Natural killer cell (primary cell): ENCODE measurements around the gene PTPRM. TPM values are rescaled to one million over a fixed set of nuclear protein-coding genes. Genes with fewer than 3 reads are reported as not detected.

Experiments
- ATAC-seq, 3 donors: fragments of 150-1000 bp in 2 of 3; fragments of 200-7000 bp in 1 of 3; cut with Tn5 transposase; 1 replicate in 1 of 3; 2 replicates in 2 of 3; pipeline ENCODE4 v1.10.0; 2021; ENCODE audit warnings: mild to moderate bottlenecking in 2 of 3, moderate library complexity in 2 of 3
- DNase-seq, 2 donors: peaks; one replicate each; pipeline versions ENCODE4 v3.0.0 to v3.0.0-alpha.2; 2013 to 2021; ENCODE audit warnings: mixed read lengths in 1 of 2
- H3K27ac ChIP-seq: one replicate; pipeline ENCODE4 v1.5.1; 2013; ENCODE audit warnings: mild to moderate bottlenecking, low read length
- H3K27me3 ChIP-seq: one replicate; pipeline ENCODE4 v1.6.1; 2013; ENCODE audit warnings: low read length; ENCODE audit not compliant: control insufficient read depth, insufficient read depth
- H3K36me3 ChIP-seq: one replicate; pipeline ENCODE4 v1.6.1; 2013; ENCODE audit warnings: low read length; ENCODE audit not compliant: control insufficient read depth, insufficient read depth
- H3K4me1 ChIP-seq: one replicate; pipeline ENCODE4 v1.6.1; 2013; ENCODE audit warnings: low read length; ENCODE audit not compliant: control insufficient read depth, insufficient read depth
- H3K4me3 ChIP-seq: one replicate; pipeline ENCODE4 v1.5.1; 2013; ENCODE audit warnings: low read length
- H3K9me3 ChIP-seq: one replicate; pipeline ENCODE4 v1.6.1; 2013; ENCODE audit warnings: low read length; ENCODE audit not compliant: control insufficient read depth, insufficient read depth
- H3K27ac Mint-ChIP-seq, 2 donors: one replicate each; pipeline ENCODE4 v1.8.0; 2022; ENCODE audit warnings: mild to moderate bottlenecking in 2 of 2, mixed read lengths in 2 of 2, moderate library complexity in 1 of 2
- H3K27me3 Mint-ChIP-seq, 2 donors: one replicate each; pipeline ENCODE4 v1.8.0; 2022; ENCODE audit warnings: low read depth in 2 of 2, mixed read lengths in 2 of 2
- H3K36me3 Mint-ChIP-seq: one replicate; pipeline ENCODE4 v1.8.0; 2022; ENCODE audit warnings: mixed read lengths
- H3K4me1 Mint-ChIP-seq, 2 donors: one replicate each; pipeline ENCODE4 v1.8.0; 2022; ENCODE audit warnings: mixed read lengths in 2 of 2
- H3K4me3 Mint-ChIP-seq: one replicate; pipeline ENCODE4 v1.8.0; 2022; ENCODE audit warnings: mild to moderate bottlenecking, moderate library complexity, mixed read lengths
- H3K9me3 Mint-ChIP-seq, 2 donors: one replicate each; pipeline ENCODE4 v1.8.0; 2022; ENCODE audit warnings: mixed read lengths in 2 of 2
- WGBS: methylation state at CpG from one replicate; pipeline ENCODE4 v1.1.7; 2013; ENCODE audit warnings: missing lambda C conversion rate; ENCODE audit not compliant: insufficient coverage; 5-methylcytosine and 5-hydroxymethylcytosine counted together
- intact Hi-C: fragments of 100-400 bp; cut with micrococcal nuclease; formaldehyde crosslinking; loops from one replicate; pipeline ENCODE4 v1.14.2; 2022
- total RNA-seq, 4 donors: library from RNA; stranded (reverse); fragments of 120-200 nt in 1 of 4; gene quantifications; one replicate each; pipeline versions ENCODE4 v1.2.3 to v1.2.4, GENCODE V29; 2013 to 2022
- TF ChIP-seq, protein P1 (sequence below): fragments of 200-600 bp; IDR thresholded peaks from one replicate; pipeline ENCODE4 v1.8.0; 2022; ENCODE audit warnings: antibody characterized with exemption

Gene PTPRM
- total RNA-seq, 3 donors from 2014 or later (not counting 1 experiment from before 2014, with no cell fraction given) = 5.0 to 13.2 (median 12.1) TPM

GRCh38 chr18:7760967-7761948 is 194.1 kb downstream of the PTPRM start:
- intact Hi-C loops = no loop called here
- Mint-ChIP-seq H3K4me3 (no peak overlapping the region), H3K9me3 (peaks cover 0 to 3% of the 10 kb centered on the region in 2 donors), H3K4me1 (no peaks in the 10 kb centered on the region), H3K27me3 (no peaks in the 10 kb centered on the region), H3K27ac (no peak overlapping the region), H3K36me3 (no peaks in the 10 kb centered on the region)
- Histone ChIP-seq H3K27me3 (no peaks in the 10 kb centered on the region), H3K4me3 (no peak overlapping the region), H3K4me1 (no peaks in the 10 kb centered on the region), H3K9me3 (no peaks in the 10 kb centered on the region), H3K27ac (no peak overlapping the region), H3K36me3 (no peaks in the 10 kb centered on the region)
- WGBS = 96% methylated on average over 4 of the region's 6 CpGs
- TF ChIP-seq, protein P1, sequence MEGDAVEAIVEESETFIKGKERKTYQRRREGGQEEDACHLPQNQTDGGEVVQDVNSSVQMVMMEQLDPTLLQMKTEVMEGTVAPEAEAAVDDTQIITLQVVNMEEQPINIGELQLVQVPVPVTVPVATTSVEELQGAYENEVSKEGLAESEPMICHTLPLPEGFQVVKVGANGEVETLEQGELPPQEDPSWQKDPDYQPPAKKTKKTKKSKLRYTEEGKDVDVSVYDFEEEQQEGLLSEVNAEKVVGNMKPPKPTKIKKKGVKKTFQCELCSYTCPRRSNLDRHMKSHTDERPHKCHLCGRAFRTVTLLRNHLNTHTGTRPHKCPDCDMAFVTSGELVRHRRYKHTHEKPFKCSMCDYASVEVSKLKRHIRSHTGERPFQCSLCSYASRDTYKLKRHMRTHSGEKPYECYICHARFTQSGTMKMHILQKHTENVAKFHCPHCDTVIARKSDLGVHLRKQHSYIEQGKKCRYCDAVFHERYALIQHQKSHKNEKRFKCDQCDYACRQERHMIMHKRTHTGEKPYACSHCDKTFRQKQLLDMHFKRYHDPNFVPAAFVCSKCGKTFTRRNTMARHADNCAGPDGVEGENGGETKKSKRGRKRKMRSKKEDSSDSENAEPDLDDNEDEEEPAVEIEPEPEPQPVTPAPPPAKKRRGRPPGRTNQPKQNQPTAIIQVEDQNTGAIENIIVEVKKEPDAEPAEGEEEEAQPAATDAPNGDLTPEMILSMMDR = no peak
- ATAC-seq (no peak), DNase-seq (no peak)

- intact Hi-C loops = no loop called here
- 90% methylated on average over 2 of the region's 2 CpGs for WGBS
- H3K9me3 Mint-ChIP-seq = no peaks in the 10 kb centered on the region
- TF ChIP-seq, protein P1 = no peak
- H3K4me1 Mint-ChIP-seq = no peaks in the 10 kb centered on the region
- Histone ChIP-seq H3K27ac (no peak overlapping the region), H3K9me3 (no peaks in the 10 kb centered on the region), H3K27me3 (no peaks in the 10 kb centered on the region), H3K36me3 (no peaks in the 10 kb centered on the region), H3K4me1 (no peaks in the 10 kb centered on the region), H3K4me3 (no peak overlapping the region)
- no peak overlapping the region for H3K4me3 Mint-ChIP-seq
- no peaks in the 10 kb centered on the region for H3K36me3 Mint-ChIP-seq
- no peak for ATAC-seq
- DNase-seq = no peak
- H3K27ac Mint-ChIP-seq = no peak overlapping the region
- H3K27me3 Mint-ChIP-seq = no peaks in the 10 kb centered on the region
These were observed 197.3 kb downstream of the PTPRM start for GRCh38 chr18:7764405-7764804.

DNA sequence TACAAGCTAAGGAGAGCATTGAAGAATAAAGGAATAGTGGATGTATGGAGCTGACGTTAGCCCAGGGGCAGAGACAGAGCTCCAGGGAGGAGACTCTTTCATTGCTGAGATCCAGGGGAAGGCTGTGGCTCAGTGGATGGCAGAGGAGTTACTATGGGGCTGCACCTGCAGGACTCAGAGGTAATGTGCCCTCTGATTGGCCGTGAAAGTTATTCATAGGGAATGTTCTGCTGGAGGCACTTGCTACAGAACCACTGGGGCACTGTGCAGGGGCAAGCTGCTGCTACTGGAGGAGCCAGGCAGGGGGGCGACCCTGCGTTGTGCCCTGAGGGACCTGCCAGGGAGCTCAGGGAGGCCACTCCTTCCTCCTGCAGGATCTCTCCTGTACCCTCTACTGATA is 199.2 kb downstream of the PTPRM start:
- intact Hi-C loops = no loop called here
- H3K27ac Mint-ChIP-seq = no peak overlapping the region
- Histone ChIP-seq H3K27me3 (no peaks in the 10 kb centered on the region), H3K36me3 (no peaks in the 10 kb centered on the region), H3K9me3 (no peaks in the 10 kb centered on the region), H3K4me3 (no peak overlapping the region), H3K4me1 (no peaks in the 10 kb centered on the region), H3K27ac (no peak overlapping the region)
- DNase-seq (no peak), ATAC-seq (no peak)
- WGBS = 87% methylated on average over 4 of the region's 4 CpGs
- H3K27me3 Mint-ChIP-seq = no peaks in the 10 kb centered on the region
- H3K4me1 Mint-ChIP-seq = no peaks in the 10 kb centered on the region
- no peak overlapping the region for H3K4me3 Mint-ChIP-seq
- TF ChIP-seq, protein P1 = no peak
- no peaks in the 10 kb centered on the region for H3K36me3 Mint-ChIP-seq
- H3K9me3 Mint-ChIP-seq = no peaks in the 10 kb centered on the region
